Activated CD8-positive, alpha-beta memory T cell treated with anti-CD3 and anti-CD28 coated beads, Interleukin-2, amount 50 U/mL, for 48 hours (primary cell): ENCODE results near the gene ACBD5.
A peak's percentile ranks its signal among the peaks of the same experiment; 100 is the strongest.
"Not testable (repeated sequence)": the region's sequence is repeated elsewhere in the genome, so short reads cannot be mapped to it uniquely, and the experiment has no call there.

Source experiments
- DNase-seq: peaks from one replicate; pipeline ENCODE4 v3.0.0-alpha.2; 2020

ACBD5 gene

DNA sequence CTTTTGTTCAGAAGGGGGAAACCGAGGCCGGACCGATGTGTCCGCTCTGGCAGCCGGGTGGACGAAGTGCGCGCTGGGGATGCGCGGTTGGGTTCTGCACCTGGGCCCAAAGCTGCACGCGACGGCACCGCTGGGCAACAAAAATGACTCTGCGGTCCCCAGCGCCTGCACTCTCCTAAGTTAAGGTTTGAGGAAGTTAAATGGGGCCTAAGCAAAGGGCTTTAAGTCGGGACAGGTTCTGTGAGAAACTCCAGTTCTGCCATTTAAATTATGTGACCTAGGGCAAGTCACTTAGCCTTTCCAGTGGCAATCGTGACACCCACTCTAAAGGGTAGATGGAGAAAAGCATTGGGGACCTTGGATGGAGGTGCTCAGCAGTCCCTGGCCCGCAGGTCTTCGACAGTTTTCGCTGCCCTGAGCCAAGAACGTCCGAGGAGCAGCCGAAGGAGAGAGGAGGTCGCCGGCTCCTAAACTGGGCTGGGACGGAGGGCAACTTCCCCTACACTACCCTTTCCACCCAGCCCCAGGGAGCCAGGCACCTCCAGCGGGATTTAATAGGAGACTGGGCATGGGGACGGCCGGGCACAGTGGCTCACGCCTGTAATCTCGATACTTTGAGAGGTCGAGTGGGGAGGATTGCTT lies 534 bp upstream of the ACBD5 start:
- DNase-seq: peak; percentile 70

DNA sequence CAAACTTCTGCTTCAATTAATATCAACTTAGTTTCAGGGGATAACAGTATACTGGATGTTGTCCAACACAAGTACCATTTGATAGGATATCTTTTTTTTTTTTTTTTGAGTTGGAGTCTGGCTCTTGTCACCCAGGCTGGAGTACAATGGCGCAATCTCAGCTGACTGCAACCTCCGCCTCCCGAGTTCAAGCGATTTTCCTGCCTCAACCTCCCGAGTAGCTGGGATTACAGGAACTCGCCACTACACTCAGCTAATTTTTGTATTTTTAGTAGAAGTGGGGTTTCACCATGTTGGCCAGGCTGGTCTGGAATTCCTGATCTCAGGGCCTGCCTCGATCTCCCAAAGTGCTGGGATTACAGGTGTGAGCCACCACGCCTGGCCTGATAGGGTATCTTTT lies 3.1 kb downstream of the ACBD5 start:
- not testable (repeated sequence) for DNase-seq

DNA sequence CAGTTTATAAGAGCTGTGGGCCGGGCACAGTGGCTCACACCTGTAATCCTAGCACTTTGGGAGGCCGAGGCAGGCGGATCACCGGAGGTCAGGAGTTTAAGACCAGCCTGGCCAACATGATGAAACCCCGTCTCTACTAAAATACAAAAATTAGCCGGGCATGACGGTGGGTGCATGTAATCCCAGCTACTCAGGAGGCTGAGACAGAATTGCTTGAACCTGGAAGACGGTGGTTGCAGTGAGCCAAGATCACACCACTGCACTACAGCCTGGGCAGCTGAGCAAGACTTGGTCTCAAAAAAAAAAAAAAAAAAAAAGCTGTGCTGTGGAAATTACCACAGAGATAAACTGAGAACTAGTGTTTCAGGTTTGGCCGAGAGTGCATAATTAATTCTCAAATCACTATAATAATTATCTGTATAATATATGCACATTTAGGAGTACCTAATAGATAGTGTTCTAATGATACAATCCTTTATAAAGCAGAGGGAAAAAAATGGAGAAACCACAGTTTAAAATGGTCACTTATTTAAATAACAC lies 3.9 kb downstream of the ACBD5 start:
- DNase-seq: not testable (repeated sequence)

DNA sequence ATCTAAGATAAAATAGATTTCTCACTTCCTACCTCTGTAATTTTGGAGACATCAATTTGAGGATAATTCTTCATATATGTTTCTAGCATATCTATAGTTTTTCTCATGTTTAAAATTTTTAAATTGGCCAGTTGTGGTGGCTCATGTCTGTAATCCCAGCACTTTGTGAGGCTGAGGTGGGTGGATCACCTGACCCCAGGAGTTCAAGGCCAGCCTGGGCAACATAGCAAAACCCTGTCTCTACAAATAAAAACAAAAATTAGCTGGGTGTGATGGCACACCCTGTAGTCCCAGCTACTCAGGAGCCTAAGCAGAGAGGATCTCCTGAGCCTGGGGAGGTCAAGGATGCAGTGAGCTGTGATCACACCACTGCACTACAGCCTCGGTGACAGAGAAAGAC lies 4.9 kb downstream of the ACBD5 start:
- no peak for DNase-seq

DNA sequence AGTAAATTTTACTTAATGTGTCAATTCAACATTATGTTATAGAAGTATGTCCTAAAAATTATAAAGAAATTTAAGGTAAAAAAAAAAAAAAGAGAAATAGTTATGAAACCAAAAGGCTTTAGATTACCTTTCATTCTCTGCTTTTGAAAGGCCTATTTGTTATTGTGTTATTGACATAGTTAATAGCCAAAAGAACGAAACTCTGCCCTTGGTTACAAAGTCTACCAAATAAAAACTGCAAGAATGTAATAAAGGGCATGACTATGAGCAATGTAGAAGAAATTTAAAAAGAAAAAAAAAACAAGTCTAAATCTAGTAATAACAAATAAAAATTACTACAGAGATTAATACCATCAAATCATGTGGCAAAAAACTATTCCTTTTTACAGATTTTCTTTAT lies 10.6 kb downstream of the ACBD5 start:
- no peak for DNase-seq

DNA sequence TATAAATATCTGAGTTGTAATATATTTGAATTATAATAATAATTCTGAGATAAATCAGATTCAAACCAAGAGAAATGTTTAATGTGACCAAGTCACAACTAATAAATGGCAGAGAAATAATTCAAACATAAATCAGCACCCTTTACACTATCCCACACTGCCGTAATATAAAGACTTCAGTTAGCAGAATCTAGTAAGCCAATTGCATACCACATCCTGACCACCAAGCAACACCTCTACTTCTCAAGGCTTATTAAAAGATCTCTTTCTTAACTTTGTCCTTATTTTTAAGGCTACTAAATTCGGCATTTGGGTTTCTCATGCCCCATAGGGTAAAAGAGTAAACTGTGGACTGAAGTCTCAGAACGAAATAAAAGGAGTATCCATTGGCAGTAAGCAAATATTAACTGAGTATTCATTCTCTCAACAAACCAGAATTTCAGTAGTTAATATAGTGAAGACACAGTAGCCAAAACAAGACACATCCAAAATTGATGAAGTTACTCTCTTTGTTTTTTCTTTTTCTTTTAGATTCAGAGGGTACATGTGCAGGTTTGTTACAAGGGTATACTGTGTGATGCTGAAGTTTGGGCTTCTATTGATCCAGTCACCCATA lies 14.8 kb downstream of the ACBD5 start:
- no peak for DNase-seq

DNA sequence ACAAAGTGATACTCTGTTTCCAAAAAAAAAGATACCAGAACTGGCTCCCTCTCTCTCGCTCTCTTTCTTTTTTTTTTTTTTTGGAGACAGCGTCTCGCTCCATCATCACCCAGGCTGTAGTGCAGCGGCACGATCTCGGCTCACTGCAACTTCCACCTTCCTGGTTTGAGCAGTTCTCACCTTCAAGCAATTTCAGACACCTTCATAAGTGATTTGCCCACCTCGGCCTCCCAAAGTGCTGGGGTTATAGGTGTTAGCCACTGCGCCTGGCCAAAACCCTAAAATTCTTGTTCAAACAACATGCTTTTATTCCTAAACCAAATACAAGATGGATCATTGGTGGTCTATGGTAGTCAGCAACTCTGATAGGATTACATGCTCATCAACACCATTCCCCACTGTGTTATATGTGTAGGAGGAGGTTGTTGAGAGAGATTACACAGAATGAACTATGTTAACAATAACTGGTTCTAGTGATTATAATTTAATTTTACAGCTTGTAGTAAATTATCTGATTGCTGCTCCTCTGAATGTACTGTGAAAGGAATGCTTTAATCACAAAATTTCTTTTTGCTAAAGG lies 15.5 kb downstream of the ACBD5 start:
- no peak for DNase-seq

DNA sequence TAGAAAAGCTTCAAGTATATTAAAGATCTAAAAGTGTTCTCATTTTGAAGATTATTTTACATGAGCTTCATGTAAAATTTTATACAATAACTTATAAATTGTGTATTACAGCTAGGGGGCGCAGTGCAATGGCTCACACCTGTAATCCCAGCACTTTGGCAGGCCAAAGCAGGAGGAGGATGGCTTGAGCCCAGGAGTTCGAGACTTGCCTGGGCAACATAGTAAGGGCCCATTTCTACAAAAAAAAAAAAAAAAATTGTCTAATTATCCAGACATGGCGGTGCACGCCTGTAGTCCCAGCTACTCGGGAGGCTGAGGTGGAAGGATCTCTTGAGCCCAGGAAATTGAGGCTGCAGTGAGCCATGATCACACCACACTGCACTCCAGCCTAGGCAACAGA lies 16.6 kb downstream of the ACBD5 start:
- no peak for DNase-seq

DNA sequence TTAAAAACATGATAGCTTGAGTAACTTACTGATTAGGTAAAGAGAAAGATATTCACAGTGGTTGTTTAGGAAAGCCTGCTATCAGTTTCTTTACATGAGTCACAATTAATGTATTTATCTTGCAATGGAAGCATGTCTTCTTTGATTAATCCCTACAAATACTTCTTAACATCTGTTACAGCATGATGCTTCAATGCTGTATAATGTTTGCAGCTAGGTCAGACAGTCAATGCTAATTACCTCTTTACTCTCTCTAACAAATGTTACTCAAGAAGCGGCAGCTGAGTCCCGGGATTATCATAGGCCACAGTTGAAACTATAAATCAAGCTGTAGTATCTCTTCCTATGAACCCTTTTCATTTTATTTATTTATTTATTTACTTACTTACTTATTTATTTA lies 33.2 kb downstream of the ACBD5 start:
- DNase-seq: no peak

DNA sequence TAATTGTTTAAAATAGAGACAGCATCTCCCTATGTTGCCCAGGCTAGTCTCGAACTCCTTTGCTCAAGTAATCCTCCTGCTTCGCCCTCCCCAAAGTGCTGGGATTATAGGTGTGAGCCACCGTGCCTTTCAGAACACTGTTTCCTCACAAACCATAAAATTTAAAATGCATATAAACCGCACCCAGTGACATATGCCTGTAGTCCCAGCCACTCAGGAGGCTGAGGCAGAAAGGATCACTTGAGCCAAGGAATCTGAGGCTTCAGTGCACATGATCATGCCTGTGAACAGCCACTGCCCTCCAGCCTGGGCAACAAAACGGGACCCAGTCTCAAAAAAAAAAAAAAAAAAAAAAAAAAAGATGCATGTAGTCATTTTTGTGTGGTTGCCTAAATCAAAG lies 36.8 kb downstream of the ACBD5 start:
- DNase-seq: no peak

DNA sequence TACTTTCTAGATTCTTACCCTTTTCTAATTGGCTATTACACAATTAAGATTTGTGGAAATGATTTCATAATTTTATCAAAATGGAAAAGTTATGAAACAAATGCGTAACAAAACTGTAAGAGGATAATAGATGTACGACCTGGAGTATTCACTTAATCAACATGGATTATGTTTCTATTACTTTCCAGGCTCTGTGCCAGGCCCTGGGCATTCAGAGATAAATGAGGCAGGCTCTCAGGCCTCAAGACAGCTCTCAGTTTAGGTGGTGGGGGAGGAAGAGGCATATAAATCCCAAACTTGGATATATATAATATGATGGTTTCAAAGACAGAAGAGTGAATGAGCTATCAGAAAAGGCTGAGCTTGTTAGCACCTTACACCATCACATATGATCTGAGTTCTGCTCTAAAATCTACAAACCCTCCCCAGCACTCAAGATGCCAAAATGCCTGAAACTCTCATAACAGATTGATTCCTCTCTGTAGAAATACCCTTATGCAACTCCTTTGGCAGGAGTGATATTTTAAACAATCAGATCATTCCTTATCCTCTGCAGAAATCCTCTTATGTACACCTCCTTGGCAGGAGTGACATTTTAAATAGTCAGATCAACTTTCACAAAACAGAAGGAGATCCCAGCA lies 42.5 kb downstream of the ACBD5 start:
- no peak for DNase-seq

DNA sequence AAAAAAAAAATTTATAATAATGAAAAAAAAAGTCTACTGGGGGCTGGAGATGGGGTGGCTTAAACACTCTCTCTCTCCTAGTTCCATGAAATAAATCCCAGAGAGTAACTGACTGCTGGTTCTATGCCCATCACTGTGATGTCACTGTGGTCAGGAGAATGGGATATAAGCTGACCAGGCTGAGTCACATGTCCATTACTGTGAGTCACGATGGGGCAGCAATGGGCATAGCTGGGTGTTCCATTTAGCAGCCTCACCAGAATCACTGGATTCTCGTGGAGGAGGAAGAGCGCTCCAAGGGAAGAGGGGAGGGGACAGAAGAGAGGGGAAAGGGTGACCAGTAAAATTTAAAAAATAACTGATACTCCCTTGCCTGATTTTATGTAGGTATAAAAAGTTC lies 48.3 kb downstream of the ACBD5 start:
- no peak for DNase-seq

DNA sequence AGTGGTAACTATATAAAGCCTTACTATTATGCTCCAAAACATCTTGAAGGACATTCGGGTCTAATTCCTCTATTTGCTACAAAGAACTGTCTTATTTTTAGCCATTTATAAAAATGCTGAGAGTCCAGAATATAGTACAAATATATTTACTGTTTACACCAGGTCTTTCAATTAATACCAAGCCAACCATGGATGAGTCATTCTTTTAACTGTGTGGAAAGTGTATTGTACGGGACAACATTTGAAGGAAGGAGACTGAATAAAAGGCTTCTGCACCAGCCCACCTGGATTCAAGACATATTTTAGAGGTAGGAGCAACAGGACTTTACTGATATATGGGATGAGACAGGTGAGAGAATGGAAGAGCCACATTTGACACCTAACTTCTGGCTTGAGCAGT lies 50.1 kb downstream of the ACBD5 start:
- no peak for DNase-seq

DNA sequence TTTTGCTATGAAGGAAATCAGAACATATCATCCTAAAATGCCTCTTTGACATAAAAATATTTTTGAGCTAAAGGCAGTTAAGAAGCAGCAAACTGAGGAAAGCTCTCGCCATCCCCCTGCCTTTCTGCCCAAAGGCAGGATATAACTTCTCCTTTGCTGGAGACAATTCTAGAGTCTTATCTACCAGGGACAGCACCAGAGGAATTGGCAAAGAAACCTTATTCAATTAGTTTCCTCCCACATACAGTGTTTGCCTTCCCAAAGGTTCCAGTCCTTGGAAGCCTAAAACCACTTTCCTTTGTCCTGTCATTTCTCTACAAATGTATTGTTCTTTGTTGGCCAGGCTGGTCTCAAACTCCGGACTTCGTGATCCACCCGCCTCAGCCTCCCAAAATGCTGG lies 51.7 kb downstream of the ACBD5 start:
- no peak for DNase-seq

DNA sequence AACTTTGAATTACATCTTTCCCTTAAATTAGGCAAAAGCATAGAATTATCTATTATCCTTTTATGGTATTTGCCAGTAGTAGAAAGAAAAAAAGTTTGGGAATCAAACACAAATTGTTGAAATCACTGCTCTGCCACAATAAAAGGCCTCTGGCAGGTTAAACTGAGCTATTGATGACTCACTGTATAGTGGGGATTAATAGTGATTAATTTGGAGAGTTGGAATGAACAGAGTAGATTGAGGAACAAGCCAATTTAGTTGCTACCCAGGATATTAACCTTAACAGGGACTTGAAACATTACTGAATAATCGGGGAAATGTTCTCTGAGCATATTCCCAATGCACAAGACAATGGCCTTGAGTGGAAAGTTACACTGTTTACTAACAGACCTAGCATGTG lies 52.3 kb downstream of the ACBD5 start:
- DNase-seq: no peak

DNA sequence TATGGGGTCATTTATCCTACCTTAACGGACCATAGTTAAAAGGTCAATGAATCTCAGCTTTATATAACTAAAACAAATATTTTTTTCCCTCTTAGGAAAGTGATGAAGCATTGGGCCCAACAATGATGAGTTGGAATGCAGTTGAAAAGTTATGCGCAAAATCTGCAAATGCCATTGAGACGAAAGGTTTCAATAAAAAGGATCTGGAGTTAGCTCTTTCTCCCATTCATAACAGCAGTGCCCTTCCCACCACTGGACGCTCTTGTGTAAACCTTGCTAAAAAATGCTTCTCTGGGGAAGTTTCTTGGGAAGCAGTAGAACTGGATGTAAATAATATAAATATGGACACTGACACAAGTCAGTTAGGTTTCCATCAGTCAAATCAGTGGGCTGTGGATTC lies 70.7 kb downstream of the ACBD5 start:
- no peak for DNase-seq

DNA sequence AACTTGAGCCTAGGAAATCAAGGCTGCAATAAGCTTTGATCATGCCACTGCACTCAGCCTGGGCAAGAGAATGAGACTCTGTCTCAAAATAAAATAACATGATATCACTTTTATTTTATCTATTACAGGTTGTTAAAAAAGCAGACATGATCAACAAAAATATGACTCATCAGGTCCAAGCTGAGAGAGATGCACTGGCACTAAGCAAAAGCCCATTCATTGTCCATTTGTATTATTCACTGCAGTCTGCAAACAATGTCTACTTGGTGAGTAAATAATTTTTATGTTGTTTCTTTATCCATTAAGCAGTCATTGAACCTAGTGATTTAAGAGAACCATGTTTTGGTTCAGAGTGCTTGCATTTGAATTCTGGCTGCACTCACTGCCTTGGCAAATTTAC lies 82.2 kb downstream of the ACBD5 start:
- no peak for DNase-seq

DNA sequence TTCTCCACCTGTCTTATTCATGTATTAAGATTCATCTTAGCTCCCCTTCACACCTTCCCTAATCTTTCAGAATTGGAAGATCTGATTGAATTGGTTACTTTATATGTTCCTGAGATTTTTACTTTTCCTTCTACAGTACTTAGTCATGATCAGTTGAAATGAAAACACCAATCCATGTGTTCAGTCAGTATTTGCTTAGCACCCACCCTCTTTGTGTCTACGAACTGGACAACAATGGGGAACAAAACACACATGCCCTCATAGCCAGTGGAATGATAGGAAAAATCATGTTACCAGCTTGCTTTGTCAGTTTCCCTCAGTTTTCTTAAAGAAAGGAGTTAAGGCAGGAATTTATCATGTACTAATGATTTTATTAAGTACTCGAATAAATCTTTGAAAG lies 83.4 kb downstream of the ACBD5 start:
- DNase-seq: no peak

DNA sequence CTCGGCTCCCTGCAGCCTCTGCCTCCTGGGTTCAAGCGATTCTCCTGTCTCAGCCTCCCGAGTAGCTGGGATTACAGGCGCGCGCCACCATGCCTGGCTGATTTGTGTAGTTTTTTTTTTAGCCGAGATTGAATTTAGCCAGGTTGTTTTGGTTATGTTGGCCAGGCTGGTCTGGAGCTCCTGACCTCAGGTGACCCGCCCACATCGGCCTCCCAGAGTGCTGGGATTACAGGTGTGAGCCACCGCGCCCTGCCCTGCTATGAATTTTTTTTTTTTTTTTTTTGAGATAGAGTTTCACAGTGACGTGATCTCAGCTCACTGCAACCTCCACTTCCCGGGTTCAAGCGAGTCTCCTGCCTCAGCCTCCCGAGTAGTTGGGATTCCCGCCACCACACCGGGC lies 84.0 kb downstream of the ACBD5 start:
- DNase-seq: not testable (repeated sequence)

DNA sequence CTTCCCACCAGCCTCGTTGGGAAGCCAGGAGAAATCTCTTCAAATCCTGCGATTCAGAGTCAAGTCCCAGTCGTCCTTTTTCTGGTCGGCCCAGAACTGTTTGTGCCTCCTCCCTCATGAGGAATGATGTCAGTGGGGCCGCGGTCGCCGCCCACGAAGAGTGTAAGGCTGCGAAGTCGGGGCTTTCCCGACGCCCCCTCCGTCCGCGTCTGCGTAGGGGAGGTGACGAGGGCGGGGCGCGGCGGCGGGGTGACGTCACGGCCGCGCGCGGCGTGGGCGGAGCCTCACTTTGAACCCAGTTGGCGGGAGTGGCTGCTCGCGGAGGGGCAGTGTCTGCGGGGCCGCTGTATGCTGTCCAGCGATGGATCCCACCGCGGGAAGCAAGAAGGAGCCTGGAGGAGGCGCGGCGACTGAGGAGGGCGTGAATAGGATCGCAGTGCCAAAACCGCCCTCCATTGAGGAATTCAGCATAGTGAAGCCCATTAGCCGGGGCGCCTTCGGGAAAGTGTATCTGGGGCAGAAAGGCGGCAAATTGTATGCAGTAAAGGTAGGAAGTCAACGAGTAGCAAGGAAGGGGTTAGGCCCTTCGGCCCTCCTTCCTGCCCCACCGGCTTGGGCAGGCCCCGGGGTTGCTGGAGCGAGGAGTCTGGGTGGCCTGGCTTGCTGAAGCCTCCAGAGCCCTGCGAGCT lies 85.4 kb downstream of the ACBD5 start, which contains the start of gene MASTL:
MASTL (plus strand) TSS at position 287 of the 689 bp plus-strand sequence; CDS start at position 362, 75 bp downstream.
- peak; percentile 98 for DNase-seq

DNA sequence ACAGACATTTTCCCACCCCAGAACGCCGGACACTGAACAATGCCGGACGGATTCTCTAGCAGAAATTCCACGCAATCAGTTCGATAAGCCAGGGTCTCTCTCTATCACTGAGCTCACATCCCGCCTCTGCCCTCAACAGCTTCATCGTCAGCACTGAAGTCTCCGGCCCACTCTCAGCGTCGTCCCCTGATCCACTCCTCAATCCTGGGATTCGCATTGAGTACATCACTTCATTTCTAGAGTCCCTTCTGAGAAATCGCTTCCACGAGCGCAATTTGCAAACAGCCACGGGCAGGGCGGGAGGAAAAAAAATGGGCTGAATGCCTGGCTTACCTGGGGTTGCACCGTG lies 86.8 kb downstream of the ACBD5 start:
- DNase-seq: no peak

DNA sequence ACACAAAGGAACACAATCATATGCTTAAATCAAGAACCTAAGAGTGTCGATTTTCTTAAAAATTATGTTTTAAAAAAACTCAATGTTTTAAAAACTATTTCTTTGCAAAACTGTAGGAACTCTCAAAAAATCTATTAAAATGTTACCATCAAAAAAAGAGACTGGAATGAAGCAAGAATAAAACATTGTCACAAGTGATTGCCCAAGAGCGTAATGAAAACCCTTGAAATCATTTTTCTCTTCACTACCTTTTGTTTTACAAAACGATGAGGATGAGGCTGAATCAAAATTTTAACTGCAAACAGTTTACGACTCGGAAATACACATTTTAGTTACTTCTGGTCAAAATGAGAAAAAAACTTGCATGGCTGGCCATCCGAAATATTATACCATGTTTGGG lies 87.3 kb downstream of the ACBD5 start:
- no peak for DNase-seq

DNA sequence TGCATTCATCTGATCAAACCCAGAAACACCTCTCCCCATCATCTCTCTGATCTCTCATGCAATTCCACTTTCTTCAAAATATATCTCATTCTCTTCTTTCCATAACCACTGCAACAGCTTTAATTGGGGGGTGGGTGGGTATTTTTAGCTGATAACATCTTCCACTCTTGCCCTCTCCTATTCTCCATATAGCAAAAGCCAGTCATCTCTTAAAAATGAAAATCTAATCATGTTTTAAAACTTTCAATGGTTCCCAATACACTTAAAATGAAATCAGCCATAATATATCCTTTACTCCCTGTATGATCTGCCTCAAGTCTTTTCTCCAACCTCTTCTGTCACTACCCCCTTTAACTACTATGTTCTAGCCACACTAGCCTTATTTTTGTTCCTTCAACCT lies 87.9 kb downstream of the ACBD5 start:
- DNase-seq: no peak
